ENCODE data around the gene CD47. TPM values are rescaled to one million over a fixed set of nuclear protein-coding genes. Genes with fewer than 3 reads are reported as not detected.

CD47 gene
- total RNA-seq, 2 donors from 2014 or later, result 83.0 to 158 TPM

DNA sequence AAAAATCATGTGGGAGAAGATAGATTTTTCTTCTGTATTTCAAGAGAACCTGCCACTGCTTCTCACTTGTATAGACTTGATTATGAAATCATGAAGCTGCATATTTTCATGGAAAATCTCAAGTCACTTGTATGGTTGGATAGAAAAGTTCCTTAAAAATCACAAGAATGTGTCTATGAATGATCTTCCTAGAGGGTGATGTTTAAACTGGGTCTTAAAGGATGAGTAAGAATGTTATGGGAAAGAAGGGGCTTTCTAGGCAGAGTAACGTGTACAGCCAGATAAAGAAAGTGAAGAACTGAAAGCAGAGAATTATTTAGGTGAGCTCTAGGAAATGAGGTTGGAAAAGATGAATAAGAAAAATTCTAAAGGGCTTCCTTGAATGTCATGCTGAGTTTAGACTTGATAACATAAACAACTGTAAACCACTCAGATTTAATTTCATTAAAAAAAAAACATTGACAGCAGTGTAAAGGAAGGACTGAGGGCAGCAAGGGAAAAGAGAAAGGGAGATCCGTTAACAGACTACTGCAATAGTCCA is 5.0 kb downstream of the CD47 start:
- H3K9me3 Mint-ChIP-seq, result no peaks in the 10 kb centered on the region
- DNase-seq (ENCODE audit: low spot score in 2 of 2) (no peak), ATAC-seq (peak; percentile 3 to 27)
- no peak overlapping the region for H3K27ac Mint-ChIP-seq
- peaks cover 0 to 7% of the 10 kb centered on the region in 2 donors for H3K36me3 Mint-ChIP-seq

DNA sequence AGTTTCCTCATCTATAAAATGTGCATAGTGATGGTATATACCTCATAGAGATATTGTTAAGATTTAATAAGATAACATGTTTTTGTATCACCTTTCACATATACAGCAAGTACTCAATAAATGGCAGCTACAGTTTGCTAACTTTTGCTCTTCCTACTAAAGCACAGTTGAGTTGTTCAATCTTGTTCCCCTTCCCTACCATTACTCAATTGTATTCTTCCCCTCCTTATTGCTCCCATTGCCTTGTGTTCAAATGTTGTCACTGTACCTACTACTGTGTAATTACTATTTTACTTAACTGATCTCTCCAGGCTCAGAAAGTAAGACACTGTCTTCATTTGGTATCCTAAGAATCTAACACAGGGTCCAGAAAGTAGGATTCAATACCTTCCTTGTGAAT is 5.5 kb downstream of the CD47 start:
- no peak for ATAC-seq
- Mint-ChIP-seq H3K36me3 (peaks cover 0 to 5% of the 10 kb centered on the region in 2 donors), H3K9me3 (no peaks in the 10 kb centered on the region), H3K27ac (no peak overlapping the region)
- DNase-seq (ENCODE audit: low spot score in 2 of 2), result no peak

DNA sequence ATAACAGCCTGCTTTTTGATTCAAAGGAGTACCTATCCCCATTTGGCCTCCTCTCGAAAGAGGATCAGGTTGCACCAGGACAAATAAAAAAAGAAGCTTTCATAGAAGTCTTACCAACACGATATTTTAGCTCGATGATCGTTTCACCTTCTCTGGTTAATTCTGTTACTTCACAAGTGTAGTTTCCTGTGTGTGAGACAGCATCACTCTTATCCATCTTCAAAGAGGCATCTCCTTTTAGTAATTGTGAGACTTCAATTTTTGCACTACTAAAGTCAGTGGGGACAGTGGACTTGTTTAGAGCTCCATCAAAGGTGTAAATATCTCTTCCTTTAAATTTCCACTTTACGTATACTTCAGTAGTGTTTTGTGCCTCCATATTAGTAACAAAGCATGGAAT is 11.0 kb downstream of the CD47 start:
- ATAC-seq, result peak; percentile 28 to 63
- peaks cover 12 to 26% of the 10 kb centered on the region in 2 donors for H3K36me3 Mint-ChIP-seq
- no peak for DNase-seq (ENCODE audit: low spot score in 2 of 2)
- no peak overlapping the region for H3K27ac Mint-ChIP-seq
- no peaks in the 10 kb centered on the region for H3K9me3 Mint-ChIP-seq

DNA sequence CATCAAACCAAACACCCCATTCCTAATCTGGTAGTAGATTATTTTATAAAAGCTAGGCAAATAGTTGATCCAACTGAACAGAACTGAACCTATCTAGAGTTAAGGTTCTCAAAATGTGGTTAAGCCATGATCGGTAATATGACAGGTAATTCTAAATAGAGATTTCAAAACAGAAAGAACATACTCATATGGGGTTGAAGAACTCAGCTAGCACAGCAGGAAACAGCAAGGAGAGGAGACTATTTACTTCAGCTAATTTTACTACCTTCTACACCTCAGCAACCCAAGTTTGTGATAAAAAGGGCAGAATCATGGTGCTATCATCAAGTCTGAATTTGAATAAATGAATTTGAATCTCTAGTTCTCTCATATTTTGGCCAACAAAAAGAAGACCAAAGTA is 11.8 kb downstream of the CD47 start:
- ATAC-seq (no peak), DNase-seq (ENCODE audit: low spot score in 2 of 2) (no peak)
- H3K27ac Mint-ChIP-seq, result peak overlapping the region in 1 of 2 donors; percentile 20
- H3K36me3 Mint-ChIP-seq, result peaks cover 12 to 28% of the 10 kb centered on the region in 2 donors
- H3K9me3 Mint-ChIP-seq, result no peaks in the 10 kb centered on the region

DNA sequence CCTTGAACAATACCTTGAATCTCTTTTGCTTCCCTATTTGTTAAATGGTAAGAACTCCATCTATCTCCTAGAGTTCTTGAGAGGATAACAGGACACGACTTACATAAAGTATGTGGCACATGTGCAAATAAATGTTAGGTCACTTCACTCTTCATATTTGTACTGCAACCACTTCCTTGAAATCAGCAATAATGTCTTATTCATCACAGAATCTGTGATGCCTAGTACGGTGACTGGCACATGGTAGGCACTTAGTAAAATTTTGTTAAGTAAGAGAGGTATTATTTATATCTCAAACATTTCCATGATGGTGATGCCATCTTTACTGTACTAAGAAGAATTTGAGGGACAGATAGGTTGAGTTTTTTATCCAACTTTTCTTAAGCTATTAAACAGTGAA is 14.3 kb downstream of the CD47 start:
- Mint-ChIP-seq H3K9me3 (no peaks in the 10 kb centered on the region), H3K36me3 (peaks cover 12 to 42% of the 10 kb centered on the region in 2 donors), H3K27ac (no peak overlapping the region)
- no peak for ATAC-seq
- DNase-seq (ENCODE audit: low spot score in 2 of 2), result no peak

DNA sequence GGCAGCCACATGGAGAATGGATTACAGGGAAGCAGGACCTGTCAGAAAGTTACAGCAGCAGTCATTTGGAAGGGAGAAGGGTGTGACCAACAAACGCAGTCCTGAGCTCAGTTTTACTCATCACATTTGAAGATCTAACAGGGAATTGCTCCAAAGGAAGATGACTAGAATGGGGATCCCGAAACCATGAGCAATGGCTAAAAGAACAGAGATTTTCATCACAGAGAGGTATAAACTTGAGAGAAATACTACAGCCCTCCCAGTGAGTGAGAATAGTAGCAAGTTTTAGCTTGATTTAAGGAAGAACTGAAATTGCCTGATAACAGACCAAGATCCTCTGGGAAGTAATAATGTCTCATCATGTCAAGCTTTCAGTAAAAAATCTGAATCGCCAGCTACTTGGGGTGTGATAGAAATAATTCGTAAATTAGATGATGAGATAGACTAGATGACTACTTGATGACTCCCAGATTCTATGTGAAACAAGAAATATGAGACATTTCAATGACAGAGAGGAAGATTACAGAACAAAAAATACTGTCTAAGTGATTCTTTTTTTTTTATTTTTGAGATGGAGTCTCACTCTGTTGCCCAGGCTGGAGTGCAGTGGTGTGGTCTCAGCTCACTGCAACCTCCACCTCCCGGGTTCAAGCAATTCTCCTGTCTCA is 16.9 kb downstream of the CD47 start:
- ATAC-seq (peak; percentile 71 to 79), DNase-seq (ENCODE audit: low spot score in 2 of 2) (no peak)
- H3K9me3 Mint-ChIP-seq, result no peaks in the 10 kb centered on the region
- peaks cover 8 to 47% of the 10 kb centered on the region in 2 donors for H3K36me3 Mint-ChIP-seq
- peak overlapping the region in 1 of 2 donors; percentile 54 for H3K27ac Mint-ChIP-seq

DNA sequence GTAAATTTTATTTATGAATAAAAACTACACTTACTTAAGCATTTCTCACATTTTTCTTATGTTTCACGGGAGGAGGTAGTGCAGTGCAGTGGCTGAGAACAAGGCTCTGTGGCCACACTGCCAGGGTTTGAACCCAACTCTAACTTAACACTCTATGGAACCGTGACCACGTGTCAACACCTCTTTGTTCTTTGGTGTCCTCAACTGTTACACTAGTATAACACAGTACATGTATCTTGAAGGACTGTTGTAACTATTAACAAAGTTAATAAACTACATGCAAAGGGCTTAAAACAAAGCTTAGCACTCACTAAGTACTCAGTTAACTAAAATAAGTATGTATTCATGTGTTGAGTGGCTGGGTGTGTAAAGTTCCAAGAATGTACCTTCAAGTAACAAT is 19.5 kb downstream of the CD47 start:
- Mint-ChIP-seq H3K36me3 (peaks cover 14 to 41% of the 10 kb centered on the region in 2 donors), H3K27ac (no peak overlapping the region), H3K9me3 (peaks cover 0 to 3% of the 10 kb centered on the region in 2 donors)
- ATAC-seq (no peak), DNase-seq (ENCODE audit: low spot score in 2 of 2) (no peak)

DNA sequence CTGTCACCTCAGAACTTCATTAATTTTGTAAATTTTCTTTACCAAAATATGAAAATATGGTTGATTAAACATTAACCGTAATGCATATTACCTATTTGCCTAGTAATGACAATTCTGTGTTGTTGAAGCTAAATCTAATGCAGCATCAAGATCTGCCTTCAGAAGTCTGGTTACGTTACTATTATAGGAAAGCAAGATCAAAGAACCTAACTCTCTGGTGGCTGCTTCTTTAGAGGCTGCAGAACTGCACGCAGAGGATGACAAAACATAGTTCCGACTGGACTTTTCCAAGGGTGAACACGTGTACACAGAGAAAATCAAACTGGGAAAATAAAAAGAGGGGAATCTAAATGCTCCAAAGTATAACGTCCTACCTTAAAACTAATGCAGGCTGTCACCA is 20.5 kb downstream of the CD47 start:
- Mint-ChIP-seq H3K27ac (no peak overlapping the region), H3K36me3 (peaks cover 17 to 48% of the 10 kb centered on the region in 2 donors), H3K9me3 (peaks cover 0 to 4% of the 10 kb centered on the region in 2 donors)
- ATAC-seq, result no peak
- DNase-seq (ENCODE audit: low spot score in 2 of 2), result no peak

DNA sequence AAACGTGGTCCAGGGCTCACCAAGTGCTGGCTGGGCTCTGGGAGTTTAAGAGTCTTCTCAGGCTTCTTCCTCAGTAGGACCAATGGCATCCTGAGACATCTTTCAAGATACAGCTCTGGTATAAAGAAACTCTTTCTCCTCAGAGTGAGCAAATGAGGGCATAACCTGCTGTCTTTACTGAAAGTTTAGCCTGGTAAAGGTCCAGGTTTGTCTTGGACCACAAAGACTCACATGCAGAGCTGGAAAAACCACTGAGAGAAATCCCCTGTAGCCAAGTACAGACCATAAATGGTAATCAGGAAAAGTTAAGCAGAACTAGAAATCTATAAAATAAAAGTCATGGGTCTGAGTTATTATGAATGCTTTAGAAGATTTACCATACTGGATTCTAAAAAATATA is 23.1 kb downstream of the CD47 start:
- peak overlapping the region in 1 of 2 donors; percentile 55 for H3K27ac Mint-ChIP-seq
- H3K9me3 Mint-ChIP-seq, result peaks cover 3 to 4% of the 10 kb centered on the region in 2 donors
- peaks cover 22 to 55% of the 10 kb centered on the region in 2 donors for H3K36me3 Mint-ChIP-seq
- ATAC-seq (peak in 1 of 2 donors; percentile 77), DNase-seq (ENCODE audit: low spot score in 2 of 2) (no peak)

DNA sequence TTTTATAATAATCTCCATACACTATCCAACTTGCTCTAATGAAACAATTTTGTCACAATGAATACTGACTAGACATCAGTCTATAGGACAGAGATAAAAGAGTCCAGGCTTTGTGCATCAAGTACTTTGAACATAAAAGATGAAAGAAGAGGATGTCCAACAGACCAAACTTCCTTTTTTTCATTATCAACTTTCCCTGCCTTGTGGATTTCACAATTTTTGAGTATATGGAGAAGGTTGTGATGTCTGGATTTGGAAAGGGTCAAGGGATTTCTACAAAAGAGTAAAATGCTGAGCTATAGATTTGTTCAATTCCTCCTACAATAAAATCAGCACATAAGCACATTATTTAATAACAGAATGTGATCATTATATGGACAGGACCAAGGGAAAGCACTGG is 25.7 kb downstream of the CD47 start:
- Mint-ChIP-seq H3K27ac (peak overlapping the region; percentile 56 to 81), H3K36me3 (peaks cover 29 to 55% of the 10 kb centered on the region in 2 donors), H3K9me3 (peaks cover 3 to 4% of the 10 kb centered on the region in 2 donors)
- DNase-seq (ENCODE audit: low spot score in 2 of 2), result no peak
- no peak for ATAC-seq

DNA sequence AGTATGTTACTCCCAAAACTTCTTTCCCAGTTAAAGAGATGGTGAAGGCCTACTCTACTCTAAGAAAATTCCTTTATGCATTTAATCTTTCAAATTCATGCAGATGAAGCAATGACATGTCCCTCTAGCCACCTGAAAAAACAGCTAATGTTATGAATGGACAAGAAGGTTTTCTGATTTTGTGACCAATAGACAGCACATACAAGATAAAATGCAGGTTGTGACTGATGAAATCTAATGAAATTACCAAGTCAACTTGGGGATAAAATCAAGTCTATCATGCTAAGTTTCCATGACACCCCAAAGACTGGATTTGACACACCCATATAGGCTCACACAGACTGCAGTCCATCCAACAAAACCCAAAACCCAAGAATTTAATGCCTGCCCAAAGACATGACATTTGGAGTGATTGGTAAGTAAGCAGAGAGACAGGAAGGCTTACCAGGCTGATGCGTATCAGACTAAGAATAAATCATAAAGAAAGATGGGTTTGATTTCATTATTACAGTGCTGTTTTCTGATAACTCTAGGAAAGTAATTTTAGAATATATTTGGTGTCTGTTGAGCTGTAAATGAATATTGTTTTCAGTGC is 26.4 kb downstream of the CD47 start:
- H3K27ac Mint-ChIP-seq, result peak overlapping the region in 1 of 2 donors; percentile 19
- H3K36me3 Mint-ChIP-seq, result peaks cover 36 to 58% of the 10 kb centered on the region in 2 donors
- H3K9me3 Mint-ChIP-seq, result peaks cover 3 to 4% of the 10 kb centered on the region in 2 donors
- ATAC-seq, result peak; percentile 52 to 58
- no peak for DNase-seq (ENCODE audit: low spot score in 2 of 2)

DNA sequence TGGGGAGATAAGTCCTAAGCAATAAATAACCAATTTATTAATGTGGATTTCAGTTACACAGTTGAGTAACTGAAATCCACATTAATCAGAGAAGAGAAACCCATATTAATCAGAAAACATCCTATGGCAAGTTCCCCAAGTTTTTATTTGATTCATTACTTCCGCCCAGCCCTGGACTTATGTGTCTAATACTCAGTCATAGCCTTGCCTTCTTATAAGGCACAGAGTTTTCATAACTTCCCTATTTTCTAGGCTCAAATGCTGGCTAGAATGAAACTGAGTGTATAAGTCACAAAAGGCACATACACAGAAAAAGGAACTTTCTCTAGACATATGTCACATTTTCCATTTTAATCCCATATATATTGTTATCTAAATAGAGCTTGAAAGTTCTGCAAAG is 28.8 kb downstream of the CD47 start:
- ATAC-seq, result peak in 1 of 2 donors; percentile 36

DNA sequence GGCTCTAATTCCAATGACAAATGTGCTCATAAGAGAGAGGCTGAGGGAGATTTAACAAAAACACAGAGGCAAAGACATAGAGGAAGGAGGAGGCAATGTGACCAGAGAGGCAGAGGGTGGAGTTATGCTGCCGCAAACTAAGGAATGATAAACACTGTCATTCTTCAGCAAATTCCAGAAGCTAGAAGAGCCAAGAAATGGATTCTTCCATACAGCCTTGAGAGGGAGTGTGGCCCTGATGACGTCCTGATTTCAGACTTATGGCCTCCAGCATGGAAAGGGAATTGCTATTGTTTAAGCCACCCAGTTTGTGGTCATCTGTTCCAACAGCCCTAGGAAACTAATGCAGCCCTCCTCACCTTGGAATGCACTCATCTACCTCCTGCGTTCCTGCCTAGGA is 30.5 kb downstream of the CD47 start:
- H3K9me3 Mint-ChIP-seq, result peaks cover 0 to 3% of the 10 kb centered on the region in 2 donors
- peaks cover 24 to 63% of the 10 kb centered on the region in 2 donors for H3K36me3 Mint-ChIP-seq

More for the DNA sequence above, 28.8 kb downstream of the CD47 start:
- H3K9me3 Mint-ChIP-seq, result peaks cover 3 to 4% of the 10 kb centered on the region in 2 donors
- no peak for DNase-seq (ENCODE audit: low spot score in 2 of 2)
- peak overlapping the region in 1 of 2 donors; percentile 45 for H3K27ac Mint-ChIP-seq
- peaks cover 27 to 67% of the 10 kb centered on the region in 2 donors for H3K36me3 Mint-ChIP-seq

DNA sequence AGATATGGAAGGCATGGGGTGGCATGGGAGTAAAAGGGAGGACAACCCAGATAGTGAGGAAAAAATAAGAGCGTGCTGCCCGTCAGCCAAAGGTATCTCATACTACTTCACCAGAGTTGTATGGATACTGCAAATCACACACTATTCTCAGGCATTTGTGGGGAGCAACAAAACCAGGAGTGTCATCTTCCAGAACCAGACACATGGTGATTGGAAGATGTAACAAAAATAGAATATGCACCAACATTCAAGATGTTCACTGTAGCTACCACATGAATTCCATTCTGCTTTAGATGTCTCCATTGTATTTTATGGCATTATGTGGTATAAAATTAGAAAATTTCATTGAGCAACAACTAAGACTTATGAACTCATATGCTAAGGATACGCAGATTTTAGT is 34.9 kb downstream of the CD47 start:
- no peak for ATAC-seq
- Mint-ChIP-seq H3K9me3 (no peaks in the 10 kb centered on the region), H3K36me3 (peaks cover 27 to 76% of the 10 kb centered on the region in 2 donors), H3K27ac (no peak overlapping the region)
- no peak for DNase-seq (ENCODE audit: low spot score in 2 of 2)

More for the DNA sequence above, 30.5 kb downstream of the CD47 start:
- H3K27ac Mint-ChIP-seq, result no peak overlapping the region
- DNase-seq (ENCODE audit: low spot score in 2 of 2) (no peak), ATAC-seq (no peak)

DNA sequence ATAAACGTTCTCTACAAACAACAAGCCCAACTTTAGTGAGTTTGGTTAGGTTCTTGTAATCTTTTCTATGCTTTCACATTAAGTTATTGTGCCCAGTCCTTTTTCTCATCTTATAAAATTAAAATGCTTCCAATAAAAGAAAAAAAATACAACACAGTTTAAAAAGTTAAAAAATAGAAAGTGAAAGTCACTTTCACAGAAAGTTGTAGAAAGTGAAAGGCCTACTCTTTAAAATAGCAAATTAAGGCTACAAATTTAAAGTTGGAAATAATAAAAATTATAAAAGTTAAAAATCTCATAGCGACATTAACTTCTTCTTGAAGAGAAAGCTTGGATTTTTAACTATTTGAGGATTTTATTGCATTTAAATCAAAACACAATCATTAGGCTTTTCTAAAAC is 35.9 kb downstream of the CD47 start:
- DNase-seq (ENCODE audit: low spot score in 2 of 2) (no peak), ATAC-seq (no peak)
- Mint-ChIP-seq H3K27ac (no peak overlapping the region), H3K9me3 (no peaks in the 10 kb centered on the region), H3K36me3 (peaks cover 18 to 69% of the 10 kb centered on the region in 2 donors)

DNA sequence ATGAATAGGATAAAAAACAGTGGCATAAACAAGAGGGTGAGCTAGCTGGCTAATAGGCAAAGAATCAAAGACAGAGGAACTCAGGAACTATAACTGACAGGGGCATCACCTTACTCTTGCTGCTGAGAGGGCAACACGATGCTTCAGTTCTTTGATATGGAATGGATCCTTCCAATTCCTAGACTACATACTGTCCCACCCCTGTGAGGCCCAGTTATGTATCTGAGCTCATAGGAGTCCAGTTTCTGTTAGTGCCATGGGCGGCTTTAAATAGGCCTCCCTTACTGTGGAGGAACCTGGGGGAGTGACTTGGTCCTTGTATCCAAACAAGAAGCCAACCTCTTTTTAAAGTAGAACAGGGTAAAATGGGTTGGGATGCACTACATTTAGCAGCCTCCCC is 37.3 kb downstream of the CD47 start:
- ATAC-seq (no peak), DNase-seq (ENCODE audit: low spot score in 2 of 2) (no peak)
- H3K36me3 Mint-ChIP-seq, result peaks cover 13 to 66% of the 10 kb centered on the region in 2 donors
- no peaks in the 10 kb centered on the region for H3K9me3 Mint-ChIP-seq
- H3K27ac Mint-ChIP-seq, result peak overlapping the region in 1 of 2 donors; percentile 42

DNA sequence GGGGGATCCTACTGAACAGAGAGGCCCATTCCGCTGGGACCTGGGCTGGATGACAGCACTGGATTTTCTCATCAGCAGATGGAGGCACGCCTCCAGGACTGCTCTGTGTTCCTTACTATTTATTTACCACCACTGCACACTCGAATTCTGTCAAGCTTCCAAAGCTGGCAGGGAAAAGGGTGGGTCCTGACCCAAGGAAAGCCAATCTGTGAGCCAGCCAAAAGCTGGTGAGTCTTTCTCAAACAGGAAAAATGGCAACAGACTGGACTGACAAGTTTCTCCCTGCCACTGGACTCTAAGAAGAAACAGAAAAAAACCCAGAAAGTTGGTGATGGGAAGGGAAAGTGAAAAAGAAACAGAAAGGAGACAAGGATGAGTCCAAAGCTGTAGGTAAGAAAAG is 37.8 kb downstream of the CD47 start:
- no peak for ATAC-seq
- peaks cover 13 to 63% of the 10 kb centered on the region in 2 donors for H3K36me3 Mint-ChIP-seq
- H3K9me3 Mint-ChIP-seq, result no peaks in the 10 kb centered on the region
- DNase-seq (ENCODE audit: low spot score in 2 of 2), result no peak
- H3K27ac Mint-ChIP-seq, result peak overlapping the region in 1 of 2 donors; percentile 42
